GM19463 (cell line): ENCODE measurements around the gene CECR2.
"Not testable (repeated sequence)": the region's sequence is repeated elsewhere in the genome, so short reads cannot be mapped to it uniquely, and the experiment has no call there.

Source experiments
- ATAC-seq: cut with Tn5 transposase; IDR thresholded peaks from one replicate; pipeline ENCODE4 v1.9.1; 2021; ENCODE audit warnings: mild to moderate bottlenecking, moderate library complexity; ENCODE audit not compliant: unreplicated experiment

CECR2 gene

DNA sequence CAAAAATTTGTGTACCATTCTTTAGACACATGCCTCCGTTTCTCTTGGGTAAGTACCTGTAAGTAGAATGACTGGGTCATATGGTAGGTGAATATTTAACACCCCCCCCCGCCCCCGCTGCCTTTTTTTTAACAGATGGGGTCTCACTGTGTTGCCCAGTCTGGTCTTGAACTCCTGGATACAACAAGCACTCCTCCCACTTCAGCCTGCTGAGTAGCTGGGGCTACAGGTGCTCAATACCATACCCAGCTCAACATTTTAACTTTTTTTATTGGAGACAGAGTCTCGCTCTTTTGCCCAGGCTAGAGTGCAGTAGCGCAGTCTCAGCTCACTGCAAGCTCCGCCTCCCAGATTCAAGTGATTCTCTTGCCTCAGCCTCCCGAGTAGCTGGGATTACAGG lies 32.5 kb downstream of the CECR2 start:
- ATAC-seq: no peak

DNA sequence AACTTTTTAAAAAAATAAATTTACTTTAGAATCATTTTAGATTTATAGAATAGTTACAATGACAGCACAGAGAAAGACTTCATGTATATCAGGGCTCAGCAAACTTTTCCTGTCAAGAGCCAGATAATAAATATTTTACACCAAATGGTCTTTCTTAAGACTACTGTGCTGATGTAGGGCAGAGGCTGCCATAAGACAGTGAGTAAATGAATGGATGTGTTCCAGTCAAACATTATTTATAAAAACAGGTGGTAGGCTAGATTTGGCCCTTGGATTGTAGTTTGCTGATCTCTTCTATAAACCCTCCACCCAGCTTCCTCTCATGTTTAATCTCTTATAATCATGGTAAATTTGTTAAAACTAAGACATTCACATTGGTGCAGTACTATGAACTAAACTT lies 33.0 kb downstream of the CECR2 start:
- ATAC-seq: no peak

GRCh38 chr22:17403906-17404305 lies 34.6 kb downstream of the CECR2 start:
- no peak for ATAC-seq

GRCh38 chr22:17407643-17408042 lies 38.4 kb downstream of the CECR2 start:
- ATAC-seq: no peak

DNA sequence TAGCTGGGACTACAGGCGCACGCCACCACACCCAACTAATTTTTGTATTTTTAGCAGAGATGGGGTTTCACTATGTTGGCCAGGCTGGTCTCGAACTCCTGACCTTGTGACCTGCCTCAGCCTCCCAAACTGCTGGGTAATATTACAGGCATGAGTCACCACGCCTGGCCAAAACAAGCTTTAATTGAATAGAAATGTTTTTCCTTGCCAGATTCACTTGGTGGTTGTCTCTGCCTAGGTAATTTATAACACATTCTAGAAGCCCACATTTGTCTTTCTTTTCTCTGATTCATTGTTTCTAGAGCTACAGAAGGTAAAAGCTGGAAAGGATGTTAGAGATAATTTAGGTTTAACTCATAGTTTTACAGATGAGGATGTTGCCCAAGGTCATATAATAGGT lies 41.3 kb downstream of the CECR2 start:
- ATAC-seq: no peak

DNA sequence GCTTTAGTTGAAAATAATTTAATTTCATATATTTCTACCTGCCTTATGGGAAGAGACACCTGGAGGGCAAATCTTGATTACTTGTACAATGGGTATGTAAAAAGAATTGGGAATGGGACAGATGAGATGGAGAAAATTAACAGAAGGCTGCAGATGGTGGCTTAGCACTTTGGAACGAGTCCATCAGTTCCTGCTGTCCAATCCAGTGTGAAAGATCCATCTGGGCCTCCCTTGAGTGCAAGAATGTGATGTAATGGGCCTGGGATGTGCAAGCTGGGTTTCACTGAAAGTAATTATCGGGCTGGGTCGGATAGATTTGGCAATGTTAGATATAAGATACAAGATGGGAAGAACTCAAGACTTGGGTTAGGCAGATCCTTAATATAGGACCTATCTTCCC lies 42.0 kb downstream of the CECR2 start:
- no peak for ATAC-seq

DNA sequence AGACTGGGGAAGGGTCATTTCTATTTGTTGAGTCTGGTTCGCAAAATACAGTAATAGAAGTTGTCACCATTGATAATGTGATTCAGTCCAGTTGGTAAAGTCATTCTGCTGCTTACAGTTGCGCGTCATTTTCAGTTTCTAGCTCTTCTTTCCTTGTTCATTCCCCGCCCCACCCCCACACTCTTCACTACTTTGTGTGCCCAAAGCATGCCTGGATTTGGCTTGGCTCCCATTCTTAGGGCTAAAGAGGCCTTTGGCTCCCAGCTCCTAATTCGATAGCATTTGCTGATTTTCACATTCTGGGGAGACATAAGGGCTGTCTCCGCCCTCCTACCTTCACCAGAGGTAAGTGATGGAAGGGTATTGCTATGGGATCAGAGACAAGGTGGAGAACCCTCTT lies 43.0 kb downstream of the CECR2 start:
- no peak for ATAC-seq

DNA sequence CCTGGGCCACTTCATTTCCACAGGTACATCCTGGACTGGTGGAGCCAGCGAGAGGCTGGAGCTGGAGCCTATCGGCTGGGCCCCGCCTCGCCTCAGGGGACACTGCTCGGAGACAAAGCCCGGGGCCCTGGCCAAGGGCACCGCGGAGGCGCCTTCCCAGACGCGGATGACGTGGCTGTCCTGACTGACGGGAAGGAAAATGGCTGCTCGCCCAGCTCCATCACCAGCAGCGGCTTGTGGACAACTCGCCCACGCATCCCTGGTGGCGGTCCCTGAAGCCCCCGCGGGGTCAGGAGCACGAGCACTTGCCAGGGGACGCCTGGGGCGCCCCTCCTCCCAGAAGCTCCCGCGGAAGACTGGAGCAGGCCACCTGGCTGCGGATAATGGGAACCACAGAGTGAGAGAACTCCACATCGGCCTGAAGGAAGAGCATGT lies 49.6 kb downstream of the CECR2 start:
- ATAC-seq: no peak

- ATAC-seq: no peak
Measured at GRCh38 chr22:17419348-17419747, 50.1 kb downstream of the CECR2 start.

DNA sequence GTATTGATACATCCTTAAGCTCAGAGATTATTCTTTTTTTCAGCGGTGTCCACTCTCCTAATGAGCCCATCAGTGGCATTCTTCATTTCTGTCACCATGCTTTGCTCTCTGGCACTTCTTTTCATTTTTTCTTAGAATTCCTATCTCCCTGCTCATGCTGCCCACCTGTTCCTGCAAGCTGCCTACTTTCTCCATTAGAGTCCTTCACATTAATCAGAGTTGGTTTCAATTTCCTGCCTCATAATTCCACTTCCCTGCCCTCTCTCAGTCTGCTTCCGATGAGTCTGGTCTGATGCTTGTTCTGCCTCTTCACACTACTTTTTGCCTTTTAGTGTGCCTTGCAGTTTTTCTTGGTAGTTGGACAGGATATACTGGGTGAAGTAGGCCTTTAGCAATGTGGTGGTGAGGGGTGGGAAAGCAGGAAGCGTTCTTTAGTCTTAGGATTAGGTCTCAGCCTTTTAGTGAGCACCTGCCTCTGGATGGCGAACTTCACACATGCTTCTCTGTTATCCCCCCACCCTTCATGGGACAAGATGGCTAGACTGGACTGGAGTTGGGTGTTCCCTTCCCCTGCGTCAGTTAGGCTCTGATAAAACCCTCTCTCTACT lies 53.6 kb downstream of the CECR2 start:
- ATAC-seq: no peak

DNA sequence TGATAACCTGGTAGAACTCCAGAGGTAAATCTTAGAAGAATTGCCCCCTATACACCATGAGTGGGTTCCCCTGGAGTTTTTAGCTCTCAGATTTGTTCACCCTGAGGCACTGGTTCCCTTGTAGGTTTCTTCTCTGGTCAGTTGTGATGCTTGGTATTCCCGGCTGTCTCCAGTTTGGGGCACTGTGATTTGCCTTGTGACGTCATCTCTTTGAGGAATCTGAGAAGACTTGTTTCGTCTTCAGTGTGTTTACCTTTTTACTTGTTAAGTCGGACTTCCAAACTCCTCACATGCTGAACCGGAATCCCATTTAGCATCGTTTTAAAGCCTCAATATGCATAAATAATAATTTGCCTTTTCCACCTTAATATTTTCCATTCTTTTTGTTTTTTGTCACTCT lies 54.4 kb downstream of the CECR2 start:
- no peak for ATAC-seq

- ATAC-seq: not testable (repeated sequence)
Measured at GRCh38 chr22:17427528-17427927, 58.3 kb downstream of the CECR2 start.

DNA sequence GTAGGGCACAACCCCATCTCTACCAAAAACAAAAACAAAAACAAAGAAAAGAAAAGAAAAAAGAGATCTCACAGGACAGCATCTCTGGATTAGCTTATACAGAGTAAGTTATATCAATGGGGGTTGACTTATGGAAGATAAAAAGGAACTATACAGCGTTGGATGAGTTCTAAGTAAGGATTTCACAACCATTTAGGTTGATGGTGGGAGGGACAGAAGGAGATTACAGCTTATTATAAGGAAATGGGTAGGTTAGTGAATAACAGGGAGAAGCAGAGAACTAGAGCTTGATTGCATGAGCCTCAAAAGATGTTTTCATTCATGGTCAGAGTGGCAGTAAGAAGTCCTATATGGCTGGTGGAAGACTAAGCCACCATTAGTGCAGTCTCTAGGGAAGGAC lies 60.3 kb downstream of the CECR2 start:
- ATAC-seq: no peak

DNA sequence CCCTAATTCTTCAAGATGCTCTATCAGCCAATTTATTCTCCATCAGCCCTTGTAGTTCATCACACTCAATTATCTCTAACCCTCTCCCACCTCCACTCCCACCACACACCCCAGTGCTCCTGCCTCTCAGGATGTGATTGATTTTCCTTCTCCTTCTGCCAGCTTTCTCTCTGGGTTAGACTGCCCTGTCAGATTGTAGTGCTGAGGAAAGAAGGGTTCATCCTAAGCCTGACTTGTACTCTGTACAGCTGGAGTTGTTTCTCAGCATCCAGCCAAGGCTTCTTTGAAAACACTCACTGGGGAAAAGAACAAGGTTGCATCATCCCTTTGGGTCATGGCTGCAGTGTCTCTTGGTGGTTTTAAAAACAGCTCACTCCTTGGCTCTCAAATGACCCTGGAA lies 61.2 kb downstream of the CECR2 start:
- no peak for ATAC-seq

DNA sequence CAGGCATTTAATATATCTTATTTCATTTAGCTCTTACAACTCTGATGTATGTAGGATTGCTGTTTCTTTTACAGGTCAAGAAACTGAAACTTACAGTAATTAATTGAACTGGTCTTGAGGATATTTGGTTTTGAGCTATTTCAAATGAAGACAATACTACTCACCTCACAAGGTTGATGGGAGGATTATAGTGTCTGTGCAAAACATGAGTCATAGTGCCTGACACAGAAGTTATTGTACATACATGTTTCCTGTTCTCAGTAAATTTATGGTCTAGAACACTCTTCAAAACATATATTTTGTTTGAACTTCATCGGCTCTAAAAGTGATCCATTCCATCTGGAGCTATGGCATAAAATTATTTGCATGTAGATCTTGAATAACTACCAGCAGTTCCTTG lies 61.9 kb downstream of the CECR2 start:
- ATAC-seq: no peak

- ATAC-seq: no peak
Measured at GRCh38 chr22:17434856-17435255, 65.6 kb downstream of the CECR2 start.

DNA sequence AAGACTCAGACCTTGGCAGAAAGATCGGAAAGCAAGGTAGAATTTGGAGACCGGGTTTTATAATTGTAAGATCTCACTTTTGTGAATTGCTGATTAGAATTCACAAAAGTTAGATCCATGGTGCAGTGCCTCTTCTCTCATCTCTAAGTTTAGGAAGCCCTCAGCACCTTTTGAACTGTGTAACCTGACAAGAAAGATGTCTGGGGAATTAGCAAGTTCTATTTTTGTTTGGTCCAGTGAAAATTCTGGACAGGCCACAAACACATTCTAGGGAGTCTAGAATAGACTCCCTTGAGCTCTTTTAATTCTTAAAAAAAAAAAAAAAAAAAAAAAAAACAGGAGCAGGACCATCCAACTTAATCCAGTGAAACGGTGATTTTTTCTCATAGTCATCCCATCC lies 66.1 kb downstream of the CECR2 start:
- no peak for ATAC-seq

- ATAC-seq: peak; percentile 61
Measured at GRCh38 chr22:17436382-17436980, 67.2 kb downstream of the CECR2 start.

- ATAC-seq: no peak
Measured at GRCh38 chr22:17436981-17437412, 67.7 kb downstream of the CECR2 start.

- no peak for ATAC-seq
Measured at GRCh38 chr22:17438026-17438425, 68.8 kb downstream of the CECR2 start.

- no peak for ATAC-seq
Measured at GRCh38 chr22:17441326-17441725, 72.1 kb downstream of the CECR2 start.

- no peak for ATAC-seq
Measured at GRCh38 chr22:17443405-17444203, 74.3 kb downstream of the CECR2 start.
